Keratinocyte (primary cell): Measurements from ENCODE around the gene TGM5. TPM values are rescaled to one million over a fixed set of nuclear protein-coding genes. Genes with fewer than 3 reads are reported as not detected.

Source experiments
- DNase-seq: peaks from one replicate; pipeline ENCODE4 v3.0.0-alpha.2; 2011; ENCODE audit warnings: low read depth, missing footprints, low spot score
- FAIRE-seq: peaks from 2 replicates; lab custom pipeline; 2011; peaks lifted over from hg19 to GRCh38; lab: Jason Lieb, UNC
- H2AFZ ChIP-seq: 2 replicates; pipeline ENCODE4 v1.6.0; 2012; ENCODE audit warnings: low read length, control low read depth, inconsistent platforms; ENCODE audit not compliant: control insufficient read depth
- H3K27ac ChIP-seq: 2 replicates; pipeline ENCODE4 v1.5.1; 2011; ENCODE audit warnings: low read length; ENCODE audit not compliant: control insufficient read depth, insufficient read depth
- H3K27me3 ChIP-seq: 3 replicates; pipeline ENCODE4 v1.6.0; 2011; ENCODE audit warnings: low read length; ENCODE audit not compliant: control insufficient read depth, insufficient read depth; ENCODE audit errors: extremely low read depth
- H3K36me3 ChIP-seq, 2 experiments: 2 replicates in 1 of 2; 3 replicates in 1 of 2; pipeline ENCODE4 v1.5.1; 2011; ENCODE audit warnings: low read length in 2 of 2, mild to moderate bottlenecking in 1 of 2; ENCODE audit not compliant: control insufficient read depth in 2 of 2, insufficient read depth in 2 of 2; ENCODE audit errors: extremely low read depth in 1 of 2
- H3K4me1 ChIP-seq: 3 replicates; pipeline ENCODE4 v1.5.1; 2011; ENCODE audit warnings: low read length; ENCODE audit not compliant: control insufficient read depth, insufficient read depth; ENCODE audit errors: extremely low read depth
- H3K4me2 ChIP-seq: 3 replicates; pipeline ENCODE4 v1.6.0; 2011; ENCODE audit warnings: low read depth, low read length; ENCODE audit not compliant: control insufficient read depth, insufficient read depth; ENCODE audit errors: extremely low read depth
- H3K4me3 ChIP-seq, 3 experiments: fragments of 200-600 bp in 1 of 3; sonication (generic) in 1 of 3; 2 replicates in 2 of 3; 3 replicates in 1 of 3; pipeline ENCODE4 v1.5.1; 2011 to 2016; ENCODE audit warnings: low read length in 3 of 3, mild to moderate bottlenecking in 3 of 3, control low read depth in 2 of 3, inconsistent platforms in 1 of 3, low read depth in 1 of 3, mixed read lengths in 1 of 3, mixed run types in 1 of 3, moderate library complexity in 1 of 3; ENCODE audit not compliant: control insufficient read depth in 2 of 3, insufficient read depth in 2 of 3; ENCODE audit errors: extremely low read depth in 1 of 3
- H3K79me2 ChIP-seq: 2 replicates; pipeline ENCODE4 v1.6.0; 2012; ENCODE audit warnings: low read length; ENCODE audit not compliant: control insufficient read depth, insufficient read depth
- H3K9ac ChIP-seq: 3 replicates; pipeline ENCODE4 v1.6.0; 2011; ENCODE audit warnings: low read length; ENCODE audit not compliant: control insufficient read depth, insufficient read depth; ENCODE audit errors: extremely low read depth
- H3K9me1 ChIP-seq: 3 replicates; pipeline ENCODE4 v1.6.0; 2011; ENCODE audit warnings: low read length; ENCODE audit not compliant: control insufficient read depth, insufficient read depth; ENCODE audit errors: extremely low read depth
- H3K9me3 ChIP-seq: 2 replicates; pipeline ENCODE4 v1.5.1; 2012; ENCODE audit warnings: low read depth, low read length; ENCODE audit not compliant: control insufficient read depth
- H4K20me1 ChIP-seq: 3 replicates; pipeline ENCODE4 v1.6.0; 2011; ENCODE audit warnings: low read length; ENCODE audit not compliant: control insufficient read depth, insufficient read depth; ENCODE audit errors: extremely low read depth
- CTCF ChIP-seq, 3 experiments: IDR thresholded peaks in 1 of 3; conservative IDR thresholded peaks in 1 of 3; optimal IDR thresholded peaks in 1 of 3; 2 replicates in 2 of 3; 3 replicates in 1 of 3; pipeline versions ENCODE3 to v1.5.1; 2011; ENCODE audit warnings: low read length in 3 of 3, mild to moderate bottlenecking in 3 of 3, moderate library complexity in 2 of 3, control low read depth in 1 of 3, inconsistent platforms in 1 of 3; ENCODE audit not compliant: insufficient read depth in 2 of 3; ENCODE audit errors: extremely low read depth in 1 of 3
- EZH2 ChIP-seq: IDR thresholded peaks from one replicate; pipeline ENCODE4 v1.6.1; 2012; ENCODE audit warnings: inconsistent platforms, mild to moderate bottlenecking, low read length, moderate library complexity
- dilution Hi-C: fragments of 300-500 bp; cut with MboI; formaldehyde crosslinking; loops from one replicate; pipeline ENCODE4 v1.7.0; 2020; ENCODE audit warnings: low sequenced_read_pairs; ENCODE audit not compliant: extremely low pct_ligation_motif_present
- polyA plus RNA-seq, 5 experiments: library from polyadenylated mRNA; depleted of rRNA in 3 of 5; stranded (reverse) in 3 of 5; stranded (forward) in 1 of 5; unstranded in 1 of 5; fragments of >200 nt; gene quantifications; 1 replicate in 1 of 5; 2 replicates in 3 of 5; 3 replicates in 1 of 5; pipeline versions ENCODE4 v1.2.1 to v1.2.3, GENCODE V29; 2011 to 2012; ENCODE audit warnings: missing spikeins in 2 of 5, low read depth in 1 of 5, low replicate concordance in 1 of 5

The TGM5 gene
- polyA plus RNA-seq, 1 donor (not counting 4 experiments of a cell fraction or from before 2014, with no cell fraction given) = not detected

DNA sequence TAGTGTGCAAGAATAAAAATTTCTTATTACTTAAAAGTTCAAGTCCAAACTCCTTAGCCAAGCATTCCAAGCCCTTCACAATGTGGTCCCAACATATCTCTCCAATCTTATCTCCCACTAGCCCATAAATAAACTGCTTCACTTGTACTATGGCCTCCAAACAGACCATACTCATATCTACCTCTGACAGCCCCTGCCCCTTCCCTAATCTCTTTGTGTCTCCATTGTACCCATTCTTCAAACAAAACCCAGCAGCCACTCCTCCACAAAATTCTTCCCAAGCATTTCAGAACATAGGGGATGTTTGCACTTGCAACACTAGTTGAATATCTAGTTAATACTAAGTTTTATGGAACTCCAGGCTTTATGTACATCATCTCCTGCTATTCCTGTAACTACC is 33.2 kb upstream of the TGM5 start:
- Histone ChIP-seq H3K9ac (no peak overlapping the region), H4K20me1 (no peaks in the 10 kb centered on the region), H3K27ac (no peak overlapping the region), H3K36me3 (no peaks in the 10 kb centered on the region), H2AFZ (no peak overlapping the region), H3K79me2 (no peaks in the 10 kb centered on the region), H3K4me3 (no peak overlapping the region), H3K4me1 (no peaks in the 10 kb centered on the region), H3K27me3 (peaks cover 8% of the 10 kb centered on the region), H3K9me3 (no peaks in the 10 kb centered on the region), H3K9me1 (no peaks in the 10 kb centered on the region), H3K4me2 (no peak overlapping the region)
- no peak for DNase-seq
- no peak for FAIRE-seq
- dilution Hi-C loops = no loop called here
- TF ChIP-seq CTCF (optimal IDR thresholded peaks at IDR 0.05 in 1 of 3, IDR thresholded peaks at IDR 0.05 in 1 of 3, conservative IDR thresholded peaks at IDR 0.05 in 1 of 3; ENCODE audit: extremely low read depth in 1 of 3, insufficient read depth in 2 of 3, low read length in 3 of 3) (no peak), EZH2 (no peak)

DNA sequence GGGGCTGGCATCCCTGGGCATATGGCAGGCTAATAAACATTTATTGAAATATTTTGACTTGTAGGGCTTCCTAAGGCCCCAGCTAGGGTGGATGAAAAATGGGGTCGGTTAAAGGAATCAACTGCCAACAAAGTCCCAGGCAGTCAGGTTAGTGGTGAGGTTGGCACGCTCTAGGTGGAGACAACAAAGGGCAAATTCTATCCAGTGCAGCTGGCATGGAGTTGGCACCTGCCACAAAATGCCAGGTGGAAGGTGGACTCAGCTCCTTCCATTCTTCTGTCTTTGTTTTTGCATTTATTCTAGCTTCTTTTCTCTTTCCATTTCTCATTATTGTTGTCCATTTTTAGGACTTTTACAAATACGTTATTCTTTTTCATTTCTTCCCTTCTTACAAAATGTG is 32.7 kb upstream of the TGM5 start:
- no peak overlapping the region for H3K4me2 ChIP-seq
- H3K4me1 ChIP-seq = no peaks in the 10 kb centered on the region
- H3K9me3 ChIP-seq = no peaks in the 10 kb centered on the region
- peaks cover 12% of the 10 kb centered on the region for H3K27me3 ChIP-seq
- H3K79me2 ChIP-seq = no peaks in the 10 kb centered on the region
- FAIRE-seq (no peak), DNase-seq (no peak)
- no peak overlapping the region for H3K9ac ChIP-seq
- TF ChIP-seq EZH2 = no peak
- no peak for TF ChIP-seq CTCF (optimal IDR thresholded peaks at IDR 0.05 in 1 of 3, IDR thresholded peaks at IDR 0.05 in 1 of 3, conservative IDR thresholded peaks at IDR 0.05 in 1 of 3; ENCODE audit: extremely low read depth in 1 of 3, insufficient read depth in 2 of 3, low read length in 3 of 3)
- H4K20me1 ChIP-seq = no peaks in the 10 kb centered on the region
- no peak overlapping the region for H2AFZ ChIP-seq
- no peak overlapping the region for H3K27ac ChIP-seq
- no peaks in the 10 kb centered on the region for H3K9me1 ChIP-seq
- dilution Hi-C loops = no loop called here
- no peak overlapping the region for H3K4me3 ChIP-seq
- H3K36me3 ChIP-seq = no peaks in the 10 kb centered on the region
